ENCODE measurements around the gene MTERF1.

Gene MTERF1

DNA sequence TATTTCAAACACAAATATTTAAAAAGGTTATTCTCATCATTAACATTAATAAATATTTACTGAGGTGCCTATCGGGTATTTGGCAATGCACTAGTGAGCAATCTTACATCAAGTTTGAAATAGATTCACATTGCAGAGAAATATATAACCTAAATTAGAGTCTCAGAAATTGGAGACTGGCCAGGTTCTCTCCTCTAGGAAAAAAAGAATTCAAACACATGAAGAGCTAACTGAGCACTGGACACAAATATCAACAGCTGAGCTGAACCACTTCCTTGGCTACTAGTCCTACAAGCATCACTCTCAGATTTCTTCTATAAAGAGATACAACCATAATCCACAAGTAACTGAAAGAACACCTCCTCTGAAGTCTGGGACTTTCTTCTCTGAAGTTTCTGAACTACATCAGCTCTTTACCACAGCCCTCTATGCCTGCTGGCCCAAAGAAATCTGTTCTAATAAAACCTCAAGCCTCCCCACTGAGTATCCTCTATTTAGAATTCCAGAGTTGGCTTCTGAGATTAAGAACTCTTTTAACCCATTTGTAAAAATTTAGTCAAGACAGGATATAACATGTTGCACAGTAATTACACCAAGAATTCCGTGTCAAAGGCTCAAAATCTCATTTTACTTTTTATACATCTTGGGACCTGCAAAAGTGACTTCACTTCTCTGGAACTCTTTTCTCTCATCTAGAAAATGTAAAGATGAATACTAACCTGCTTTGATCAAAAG, 45.2 kb downstream of the MTERF1 start:
- intact Hi-C loops (cut with micrococcal nuclease), result no loop called here
- Mint-ChIP-seq H3K27me3 (no peaks in the 10 kb centered on the region), H3K4me1 (ENCODE audit: low read depth) (peaks cover 12% of the 10 kb centered on the region), H3K27ac (no peak overlapping the region), H3K9me3 (no peaks in the 10 kb centered on the region), H3K4me3 (no peak overlapping the region), H3K36me3 (ENCODE audit: low read depth) (no peaks in the 10 kb centered on the region)

DNA sequence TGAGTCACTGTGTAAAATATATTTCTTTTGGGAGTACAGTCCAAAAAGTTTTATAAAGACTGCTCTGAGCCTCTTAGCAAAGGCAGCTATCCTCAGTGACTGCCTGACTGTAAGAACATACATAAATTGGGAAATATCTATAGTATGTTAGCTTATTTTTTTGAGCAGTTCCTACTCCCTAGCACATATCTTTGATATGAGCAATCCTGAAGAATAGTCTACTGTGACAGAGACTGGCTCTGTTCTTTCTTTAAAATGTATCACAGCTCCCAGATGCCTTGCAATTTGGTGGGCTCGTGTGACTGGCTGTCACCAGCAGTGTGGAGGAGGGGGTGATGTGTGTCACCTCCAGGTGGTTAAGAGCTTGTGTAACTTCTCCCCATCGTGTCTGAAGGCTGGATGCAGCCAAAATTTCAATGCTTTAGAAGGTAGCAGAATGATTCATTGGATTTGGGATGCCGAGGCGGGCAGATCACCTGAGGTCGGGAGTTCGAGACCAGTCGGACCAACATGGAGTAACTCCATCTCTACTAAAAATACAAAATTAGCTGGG, 47.9 kb downstream of the MTERF1 start:
- Mint-ChIP-seq H3K27ac (no peak overlapping the region), H3K27me3 (no peaks in the 10 kb centered on the region), H3K4me1 (ENCODE audit: low read depth) (peaks cover 12% of the 10 kb centered on the region), H3K36me3 (ENCODE audit: low read depth) (no peaks in the 10 kb centered on the region), H3K9me3 (no peaks in the 10 kb centered on the region), H3K4me3 (no peak overlapping the region)
- intact Hi-C loops (cut with micrococcal nuclease), result loop anchor here (5.0 kb wide), 1 partner anchor 615 kb away; the partner anchor contains the start of gene GATAD1

DNA sequence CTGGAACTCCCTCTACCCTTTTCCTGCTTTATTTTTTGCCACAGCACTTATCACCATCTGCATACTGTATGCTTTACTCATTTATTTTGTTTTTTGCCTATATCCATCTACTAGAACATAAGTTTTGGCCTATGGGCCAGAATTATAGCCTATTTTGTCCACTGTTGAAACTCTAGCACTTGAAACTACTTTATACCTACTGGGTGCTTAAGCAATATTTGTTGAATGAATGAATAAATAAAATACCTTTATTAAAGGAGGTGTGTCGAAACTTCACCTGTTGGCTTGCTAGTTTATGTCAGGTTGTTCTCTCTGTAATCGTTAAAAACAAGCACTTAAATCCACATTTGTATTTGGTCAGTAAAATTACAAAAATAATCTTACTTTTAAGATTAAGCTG, 53.3 kb downstream of the MTERF1 start:
- H3K4me1 Mint-ChIP-seq (ENCODE audit: low read depth), result no peaks in the 10 kb centered on the region
- no peaks in the 10 kb centered on the region for H3K27me3 Mint-ChIP-seq
- no peak overlapping the region for H3K4me3 Mint-ChIP-seq
- no peaks in the 10 kb centered on the region for H3K36me3 Mint-ChIP-seq (ENCODE audit: low read depth)
- no peak overlapping the region for H3K27ac Mint-ChIP-seq
- intact Hi-C loops (cut with micrococcal nuclease), result no loop called here
- H3K9me3 Mint-ChIP-seq, result no peaks in the 10 kb centered on the region

DNA sequence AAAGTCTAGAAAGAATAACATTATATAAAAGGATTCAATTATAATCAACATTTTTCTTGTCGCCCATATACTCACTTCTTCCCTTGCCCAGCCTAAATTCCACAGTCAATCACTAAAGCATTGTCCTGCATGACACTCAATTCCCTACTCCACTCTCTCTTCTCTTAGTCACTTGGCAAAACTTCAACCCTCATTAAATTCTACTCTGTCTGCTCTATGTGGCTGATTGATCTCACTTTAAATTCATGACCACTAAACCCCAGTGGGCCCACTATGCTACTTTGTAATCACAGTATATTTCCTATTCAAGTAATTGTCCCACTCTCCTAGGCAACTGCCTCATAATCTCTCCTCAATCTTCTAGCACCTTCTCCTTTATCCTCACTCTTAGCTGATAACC, 54.1 kb downstream of the MTERF1 start:
- Mint-ChIP-seq H3K27me3 (no peaks in the 10 kb centered on the region), H3K4me1 (ENCODE audit: low read depth) (no peaks in the 10 kb centered on the region), H3K27ac (no peak overlapping the region), H3K4me3 (no peak overlapping the region), H3K36me3 (ENCODE audit: low read depth) (no peaks in the 10 kb centered on the region), H3K9me3 (no peaks in the 10 kb centered on the region)
- intact Hi-C loops (cut with micrococcal nuclease), result no loop called here

DNA sequence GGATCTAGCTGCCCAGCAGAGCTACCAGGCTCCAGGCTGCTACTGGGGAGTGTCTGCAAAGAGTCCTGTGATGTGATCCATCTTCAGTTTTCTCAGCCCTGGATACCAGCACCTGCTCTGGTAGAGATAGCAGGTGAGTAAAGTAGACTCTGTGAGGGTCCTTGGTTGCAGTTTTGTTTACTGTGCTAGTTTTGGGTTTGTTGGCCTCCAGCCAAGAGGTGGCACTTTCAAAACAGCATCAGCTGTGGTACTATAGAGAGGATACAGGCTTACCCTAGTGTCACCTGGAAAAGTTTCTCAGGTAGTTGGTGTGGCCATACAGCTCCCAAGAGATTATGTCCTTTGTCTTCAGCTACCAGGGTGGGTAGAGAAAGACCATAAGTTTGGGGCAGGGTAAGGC, 56.3 kb downstream of the MTERF1 start:
- intact Hi-C loops (cut with micrococcal nuclease), result no loop called here
- no peaks in the 10 kb centered on the region for H3K27me3 Mint-ChIP-seq
- H3K4me1 Mint-ChIP-seq (ENCODE audit: low read depth), result no peaks in the 10 kb centered on the region
- H3K27ac Mint-ChIP-seq, result no peak overlapping the region
- peaks cover 6% of the 10 kb centered on the region for H3K9me3 Mint-ChIP-seq
- H3K4me3 Mint-ChIP-seq, result no peak overlapping the region
- H3K36me3 Mint-ChIP-seq (ENCODE audit: low read depth), result no peaks in the 10 kb centered on the region
